Ovary (tissue), 9 donors: ENCODE data around the gene RAPSN. TPM values are rescaled to one million over a fixed set of nuclear protein-coding genes. Genes with fewer than 3 reads are reported as not detected.

Experiments
- DNase-seq, 5 donors: peaks; one replicate each; pipeline ENCODE4 v3.0.0-alpha.2; 2019 to 2020
- H3K27ac ChIP-seq, 2 donors: fragments of 200-600 bp; one replicate each; pipeline versions ENCODE4 v1.5.1 to v1.8.0; 2019 to 2022
- H3K27me3 ChIP-seq: fragments of 200-600 bp; one replicate; pipeline ENCODE4 v1.8.0; 2022
- H3K36me3 ChIP-seq: fragments of 200-600 bp; sonication (generic); one replicate; pipeline ENCODE4 v1.5.1; 2019
- H3K4me1 ChIP-seq: one replicate; pipeline ENCODE4 v1.8.1; 2013; ENCODE audit warnings: mild to moderate bottlenecking, moderate library complexity; ENCODE audit not compliant: insufficient read depth
- H3K4me3 ChIP-seq: fragments of 200-600 bp; sonication (generic); one replicate; pipeline ENCODE4 v1.5.1; 2017
- H3K9me3 ChIP-seq, 2 donors: fragments of 200-600 bp in 1 of 2; sonication (generic) in 1 of 2; one replicate each; pipeline versions ENCODE4 v1.5.1 to v1.8.1; 2013 to 2019; ENCODE audit warnings: mild to moderate bottlenecking in 1 of 2, moderate library complexity in 1 of 2
- EP300 ChIP-seq: sonication (generic); formaldehyde crosslinking; IDR thresholded peaks from one replicate; pipeline ENCODE4 v1.6.1; 2017; ENCODE audit warnings: antibody characterized with exemption
- POLR2A ChIP-seq: fragments of 450-650 bp; IDR thresholded peaks from one replicate; pipeline ENCODE4 v1.6.1; 2017; ENCODE audit warnings: antibody characterized with exemption, mild to moderate bottlenecking, moderate library complexity
- WGBS, 3 donors: extraction: QIAGEN DNeasy Blood & Tissue Kit in 1 of 3; methylation state at CpG; one replicate each; pipeline versions ENCODE4 v1.1.5 to v1.1.7; 2013 to 2017; 5-methylcytosine and 5-hydroxymethylcytosine counted together
- intact Hi-C, 4 donors: fragments of 100-400 bp; cut with DNase I; formaldehyde crosslinking; loops; one replicate each; pipeline versions ENCODE4 v1.11.0 to v1.15.1; 2022 to 2023
- polyA plus RNA-seq, 2 donors: library from polyadenylated mRNA; stranded (reverse); fragments of 200-250 nt in 1 of 2; fragments of 350-450 nt in 1 of 2; fragmentation: Illumina TruSeq in 1 of 2; extraction: RNeasy Lipid Tissue Mini Kit (QIAGEN cat#74804) in 1 of 2; gene quantifications; one replicate each; pipeline ENCODE4 v1.2.3, GENCODE V29; 2013 to 2014
- total RNA-seq, 7 donors: library from RNA; depleted of rRNA in 2 of 7; stranded (reverse); fragments of >200 nt in 2 of 7; fragmentation: NEBNext Ultra II Directional in 3 of 7; extraction: Animal tissue kit (Norgen Biotek cat#: 25700) in 3 of 7; gene quantifications; one replicate each; pipeline versions ENCODE4 v1.1.0 to v1.2.4, GENCODE V29; 2016 to 2023
- TF ChIP-seq, protein P1 (sequence below), 3 donors: fragments of 450-650 bp in 2 of 3; fragments of 200-600 bp in 1 of 3; IDR thresholded peaks; one replicate each; pipeline versions ENCODE4 v1.5.1 to v1.8.0; 2016 to 2022; ENCODE audit warnings: antibody characterized with exemption in 3 of 3, mild to moderate bottlenecking in 1 of 3
- donor health status: DM: no; HTN: no; CAD: no; lungs with moderate emphysema.
- donor health status: DM: no; HTN: no; CAD: no.
- donor health status: Bipolar disorder and iron deficiency.
- donor health status: DM: yes; HTN: yes; CAD: no.
- donor health status: DM: no; HTN: no; CAD: no.
- donor health status: DM: yes; HTN: yes; CAD: no.

Gene RAPSN
- total and polyA plus RNA-seq, 9 donors: 0.08 to 0.43 (median 0.28) TPM; not detected in 5

DNA sequence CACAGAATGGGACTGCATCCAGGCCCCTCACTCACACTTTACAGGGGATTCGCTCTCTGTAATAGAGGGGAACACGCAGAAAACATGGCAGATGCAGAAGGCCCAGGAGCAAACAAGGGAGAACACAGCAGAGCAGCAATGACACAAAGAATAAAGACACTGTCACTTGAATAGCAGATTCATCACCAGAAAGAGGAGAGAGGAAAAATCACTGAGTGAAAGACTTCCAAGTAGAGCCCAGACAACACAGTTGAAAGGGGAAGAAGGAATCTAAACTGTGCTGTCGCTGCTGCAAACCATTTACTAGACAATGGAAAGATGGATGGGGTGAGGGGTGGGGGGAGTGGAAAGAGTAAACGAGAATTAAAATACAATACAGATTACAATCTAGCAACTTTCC, 28.8 kb upstream of the RAPSN start:
- 80 to 82% (median 82%) methylated on average over 4 of the region's 4 CpGs for WGBS, 3 donors
- Histone ChIP-seq H3K36me3 (no peaks in the 10 kb centered on the region), H3K4me3 (no peak overlapping the region), H3K27me3 (no peaks in the 10 kb centered on the region), H3K4me1 (no peaks in the 10 kb centered on the region), H3K9me3 (no peaks in the 10 kb centered on the region), H3K27ac (no peak overlapping the region)
- DNase-seq: no peak
- intact Hi-C loops: no loop called here
- TF ChIP-seq EP300: no peak
- TF ChIP-seq POLR2A: no peak
- TF ChIP-seq, protein P1, sequence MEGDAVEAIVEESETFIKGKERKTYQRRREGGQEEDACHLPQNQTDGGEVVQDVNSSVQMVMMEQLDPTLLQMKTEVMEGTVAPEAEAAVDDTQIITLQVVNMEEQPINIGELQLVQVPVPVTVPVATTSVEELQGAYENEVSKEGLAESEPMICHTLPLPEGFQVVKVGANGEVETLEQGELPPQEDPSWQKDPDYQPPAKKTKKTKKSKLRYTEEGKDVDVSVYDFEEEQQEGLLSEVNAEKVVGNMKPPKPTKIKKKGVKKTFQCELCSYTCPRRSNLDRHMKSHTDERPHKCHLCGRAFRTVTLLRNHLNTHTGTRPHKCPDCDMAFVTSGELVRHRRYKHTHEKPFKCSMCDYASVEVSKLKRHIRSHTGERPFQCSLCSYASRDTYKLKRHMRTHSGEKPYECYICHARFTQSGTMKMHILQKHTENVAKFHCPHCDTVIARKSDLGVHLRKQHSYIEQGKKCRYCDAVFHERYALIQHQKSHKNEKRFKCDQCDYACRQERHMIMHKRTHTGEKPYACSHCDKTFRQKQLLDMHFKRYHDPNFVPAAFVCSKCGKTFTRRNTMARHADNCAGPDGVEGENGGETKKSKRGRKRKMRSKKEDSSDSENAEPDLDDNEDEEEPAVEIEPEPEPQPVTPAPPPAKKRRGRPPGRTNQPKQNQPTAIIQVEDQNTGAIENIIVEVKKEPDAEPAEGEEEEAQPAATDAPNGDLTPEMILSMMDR (IDR thresholded peaks at IDR 0.05): no peak

DNA sequence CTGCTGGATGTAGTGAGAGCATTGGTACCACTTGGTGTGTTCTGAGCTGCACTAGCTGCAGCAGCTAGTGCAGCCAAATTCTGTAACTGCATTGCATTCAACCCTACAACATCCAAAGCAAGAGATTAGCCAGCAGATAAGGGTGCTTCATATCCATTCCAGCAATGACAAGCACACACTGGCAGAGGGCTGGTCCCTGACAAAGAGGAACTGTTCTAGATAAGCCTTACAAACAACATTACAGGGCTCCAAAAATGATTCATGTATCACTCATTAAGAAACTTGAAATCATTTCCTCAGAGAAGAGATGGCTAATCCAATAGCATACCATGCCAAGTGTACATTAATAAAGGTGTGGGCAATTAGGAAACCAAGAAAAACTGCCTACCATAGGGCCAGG, 28.4 kb upstream of the RAPSN start:
- intact Hi-C loops: no loop called here
- H3K9me3 ChIP-seq: no peaks in the 10 kb centered on the region
- DNase-seq: no peak
- H3K4me3 ChIP-seq: no peak overlapping the region
- no peak overlapping the region for H3K27ac ChIP-seq
- no peaks in the 10 kb centered on the region for H3K36me3 ChIP-seq
- TF ChIP-seq, protein P1 (IDR thresholded peaks at IDR 0.05): no peak
- TF ChIP-seq POLR2A (no peak), EP300 (no peak)
- no peaks in the 10 kb centered on the region for H3K27me3 ChIP-seq
- H3K4me1 ChIP-seq: no peaks in the 10 kb centered on the region

DNA sequence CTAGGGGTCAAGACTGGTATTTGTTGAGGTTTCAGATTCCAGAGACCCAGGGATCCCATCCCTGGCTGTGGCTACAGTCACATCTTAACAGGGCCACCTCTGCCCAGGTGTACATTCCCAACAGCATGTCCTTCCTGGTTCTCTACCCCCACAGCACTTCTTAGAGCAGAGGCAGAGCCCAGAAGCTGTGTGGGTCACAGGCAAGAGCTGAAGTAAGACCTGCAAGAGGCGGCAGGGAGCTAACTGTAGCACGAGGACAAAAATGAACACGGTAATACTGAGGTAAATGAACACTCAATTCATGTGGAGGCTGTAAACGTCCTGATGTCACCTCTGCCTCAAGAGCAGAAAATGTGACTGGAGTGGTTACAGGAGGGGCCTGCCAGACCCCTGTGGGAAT, 21.7 kb upstream of the RAPSN start:
- whole genome bisulfite sequencing, 3 donors: 74 to 89% (median 77%) methylated on average over 4 of the region's 4 CpGs
- intact Hi-C loops: no loop called here
- Histone ChIP-seq H3K4me3 (no peak overlapping the region), H3K27me3 (no peaks in the 10 kb centered on the region), H3K27ac (no peak overlapping the region), H3K4me1 (peaks cover 11% of the 10 kb centered on the region), H3K36me3 (no peaks in the 10 kb centered on the region), H3K9me3 (no peaks in the 10 kb centered on the region)
- TF ChIP-seq, protein P1 (IDR thresholded peaks at IDR 0.05): no peak
- TF ChIP-seq EP300 (no peak), POLR2A (no peak)
- DNase-seq: no peak

DNA sequence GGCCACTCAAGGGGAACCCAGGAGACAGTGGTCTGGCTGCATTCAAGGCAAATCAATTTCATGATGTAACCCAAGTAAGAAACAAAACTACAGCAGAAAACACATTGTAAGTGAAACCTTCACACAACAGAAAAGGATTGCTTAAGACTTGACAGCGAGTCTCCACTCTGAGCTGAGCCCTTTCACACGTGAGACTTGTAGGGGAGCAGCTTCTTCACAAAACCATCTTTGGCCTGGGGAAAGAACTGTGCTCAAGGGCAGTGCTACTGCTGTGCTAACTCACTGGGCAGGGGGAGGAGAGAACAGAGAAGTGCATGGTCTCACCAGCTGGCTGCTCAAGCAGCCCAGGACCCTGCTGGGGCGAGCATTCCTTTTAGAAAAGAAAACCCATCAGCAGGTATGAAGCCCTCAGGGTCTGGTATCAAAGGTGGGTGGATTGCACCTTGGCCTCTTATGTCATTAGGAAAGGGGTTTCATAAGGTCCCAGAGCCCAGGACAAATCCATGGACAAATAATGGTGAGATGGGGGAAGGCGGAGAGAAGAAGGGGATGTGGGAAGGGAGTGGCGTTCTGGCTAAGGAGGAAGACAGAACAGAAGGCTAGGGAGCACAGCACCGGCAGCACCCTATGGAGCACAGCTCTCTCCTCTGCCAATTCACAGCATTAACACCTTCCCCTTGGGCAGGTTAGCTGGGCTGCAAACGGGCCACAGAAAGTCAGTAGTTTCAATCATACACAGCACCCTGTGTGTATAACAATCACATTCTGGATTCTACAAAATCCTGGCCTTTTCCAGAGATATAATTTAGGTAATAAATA, 20.6 kb upstream of the RAPSN start:
- peak overlapping the region in 1 of 2 donors; percentile 36 for H3K27ac ChIP-seq
- H3K36me3 ChIP-seq: no peaks in the 10 kb centered on the region
- H3K27me3 ChIP-seq: no peaks in the 10 kb centered on the region
- peaks cover 12% of the 10 kb centered on the region for H3K4me1 ChIP-seq
- no peak overlapping the region for H3K4me3 ChIP-seq
- intact Hi-C loops: loop anchor here in 1 of 4 donors (10.0 kb wide), 1 partner anchor 45 kb away; no protein-coding TSS in a partner anchor
- TF ChIP-seq EP300 (no peak), POLR2A (no peak)
- TF ChIP-seq, protein P1 (IDR thresholded peaks at IDR 0.05): no peak
- H3K9me3 ChIP-seq: no peaks in the 10 kb centered on the region
- DNase-seq: no peak
- 79 to 82% (median 80%) methylated on average over 7 of the region's 7 CpGs for WGBS, 3 donors
